Femur (tissue), 1 donor: Measurements from ENCODE around the gene ROCK2.
A peak's percentile ranks its signal among the peaks of the same experiment; 100 is the strongest.

ENCODE experiments used
- DNase-seq: peaks from one replicate; pipeline ENCODE4 v3.0.0-alpha.2; 2017

ROCK2 gene

GRCh38 chr2:11366326-11366741 lies 21.9 kb upstream of the ROCK2 start:
- DNase-seq: no peak

- DNase-seq: no peak
These were observed 20.9 kb upstream of the ROCK2 start for GRCh38 chr2:11365096-11365879.

DNA sequence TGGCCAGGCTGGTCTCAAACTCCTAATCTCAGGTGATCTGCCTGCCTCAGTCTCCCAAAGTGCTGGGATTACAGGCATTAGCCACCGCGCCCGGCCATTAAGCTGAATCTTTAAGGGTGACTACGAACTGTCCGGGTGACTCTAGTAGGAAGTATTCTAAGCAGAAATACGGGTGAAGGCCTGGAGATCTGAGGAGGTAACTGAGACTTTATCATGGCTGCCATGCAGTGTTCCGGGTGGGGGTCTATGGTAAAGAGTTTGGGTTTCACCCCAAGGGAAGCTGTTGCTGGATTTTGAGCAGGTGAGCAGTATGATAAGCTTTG lies 20.1 kb upstream of the ROCK2 start:
- no peak for DNase-seq

DNA sequence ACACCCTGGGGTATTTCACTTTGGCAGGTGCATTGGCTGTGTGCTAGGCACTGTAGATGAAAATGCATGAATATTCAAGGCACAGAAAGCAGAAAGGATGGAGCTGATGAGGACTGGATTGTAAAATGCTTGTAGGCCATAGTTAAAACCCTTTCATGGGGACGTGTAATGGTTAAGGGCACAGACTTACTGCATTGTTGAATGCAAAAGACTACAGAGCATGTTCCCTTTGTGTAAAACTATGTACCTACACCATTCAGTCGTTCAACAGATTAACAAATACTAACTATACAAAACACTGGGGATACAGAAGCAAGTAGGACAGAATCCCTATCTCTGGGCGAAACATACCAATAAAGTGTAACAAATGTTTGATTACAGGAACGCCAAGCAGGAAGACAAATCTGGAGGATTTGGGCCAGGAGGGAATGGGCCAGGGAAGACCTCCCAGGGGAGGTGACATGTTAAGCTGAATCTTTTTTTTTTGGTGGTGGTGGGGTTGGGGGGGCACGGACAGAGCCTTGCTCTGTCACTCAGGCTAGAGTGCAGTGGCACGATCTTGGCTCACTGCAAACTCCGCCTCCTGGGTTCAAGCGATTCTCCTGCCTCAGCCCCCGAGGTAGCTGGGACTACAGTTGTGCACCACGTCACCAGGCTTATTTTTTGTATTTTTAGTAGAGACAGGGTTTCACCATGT lies 19.6 kb upstream of the ROCK2 start:
- DNase-seq: no peak

DNA sequence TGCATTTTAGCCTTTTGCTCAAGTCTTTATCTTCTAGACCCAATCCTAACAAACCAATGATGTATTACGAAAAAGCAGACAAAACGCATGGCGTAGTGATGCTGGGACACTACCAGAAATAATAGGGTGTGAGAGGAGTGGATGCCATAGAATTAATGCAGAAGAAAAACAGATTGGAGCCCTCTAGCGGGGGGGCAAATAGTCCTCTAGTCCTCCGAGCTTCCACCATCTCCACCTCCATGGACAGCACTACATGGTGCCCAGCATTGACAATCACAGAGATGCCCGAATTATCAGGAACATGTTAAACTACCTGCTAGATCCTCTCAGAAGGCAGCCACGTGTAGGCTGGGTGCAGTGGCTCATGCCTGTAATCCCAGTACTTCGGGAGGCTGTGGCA lies 15.4 kb upstream of the ROCK2 start:
- DNase-seq: no peak

- peak; percentile 51 for DNase-seq
These were observed 13.1 kb upstream of the ROCK2 start for GRCh38 chr2:11357428-11357972.

DNA sequence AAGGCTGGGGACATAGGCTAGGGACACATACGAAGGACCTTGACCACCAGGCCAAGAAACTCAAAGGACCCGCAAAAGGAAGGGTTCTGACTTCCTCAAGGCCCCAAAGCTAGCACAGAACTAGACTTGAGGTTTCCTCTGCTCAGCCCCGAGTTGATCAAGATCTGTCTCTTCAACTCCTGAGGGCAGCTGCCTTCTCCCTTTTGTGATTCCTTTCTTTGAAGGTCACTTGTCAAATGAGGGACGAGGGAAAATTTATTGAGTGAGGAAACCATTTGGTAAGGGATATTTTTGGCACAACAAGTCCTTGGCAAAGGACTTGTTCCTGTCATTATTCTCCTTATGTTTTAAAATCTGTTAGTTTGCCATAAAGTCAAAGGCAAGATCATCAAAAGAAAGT lies 12.3 kb upstream of the ROCK2 start:
- no peak for DNase-seq

- DNase-seq: no peak
These were observed 11.0 kb upstream of the ROCK2 start for GRCh38 chr2:11355194-11356053.

- DNase-seq: no peak
These were observed 10.1 kb upstream of the ROCK2 start for GRCh38 chr2:11354363-11355154.

DNA sequence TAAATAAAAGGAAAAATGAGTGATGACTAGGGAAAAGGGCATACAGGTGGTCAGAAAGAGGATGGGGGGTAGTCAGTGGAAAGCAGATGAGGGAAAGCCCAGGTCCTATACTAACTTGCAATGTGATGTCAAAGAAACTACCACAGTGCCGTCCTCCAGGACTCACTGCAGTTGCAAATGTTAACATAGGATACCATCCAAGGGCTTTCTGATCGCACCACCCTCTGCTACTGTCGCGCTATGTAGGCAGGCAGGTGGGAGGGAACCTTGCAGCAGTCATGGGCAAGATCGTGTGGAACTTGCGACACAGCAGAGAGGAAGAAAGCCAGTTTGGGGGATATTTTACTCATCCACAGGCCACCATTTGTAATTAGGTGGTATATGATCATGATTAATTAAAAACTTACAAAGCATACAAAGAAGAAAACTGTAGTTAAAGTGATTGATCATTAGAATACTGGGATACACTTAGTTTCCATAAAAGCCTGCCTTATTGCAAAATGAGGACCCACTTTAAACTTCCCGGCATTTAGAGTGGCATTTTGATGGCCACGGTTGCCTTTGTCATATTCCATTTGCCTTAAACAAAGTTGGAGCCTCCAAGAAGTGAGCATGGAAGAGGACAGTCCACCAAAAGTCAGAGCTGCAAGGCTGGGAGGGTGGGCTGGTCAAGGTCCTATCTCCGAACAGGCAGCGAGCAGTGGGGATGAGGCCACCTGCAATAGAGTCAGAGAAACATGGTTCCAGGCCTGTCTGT lies 8.5 kb upstream of the ROCK2 start:
- DNase-seq: no peak

DNA sequence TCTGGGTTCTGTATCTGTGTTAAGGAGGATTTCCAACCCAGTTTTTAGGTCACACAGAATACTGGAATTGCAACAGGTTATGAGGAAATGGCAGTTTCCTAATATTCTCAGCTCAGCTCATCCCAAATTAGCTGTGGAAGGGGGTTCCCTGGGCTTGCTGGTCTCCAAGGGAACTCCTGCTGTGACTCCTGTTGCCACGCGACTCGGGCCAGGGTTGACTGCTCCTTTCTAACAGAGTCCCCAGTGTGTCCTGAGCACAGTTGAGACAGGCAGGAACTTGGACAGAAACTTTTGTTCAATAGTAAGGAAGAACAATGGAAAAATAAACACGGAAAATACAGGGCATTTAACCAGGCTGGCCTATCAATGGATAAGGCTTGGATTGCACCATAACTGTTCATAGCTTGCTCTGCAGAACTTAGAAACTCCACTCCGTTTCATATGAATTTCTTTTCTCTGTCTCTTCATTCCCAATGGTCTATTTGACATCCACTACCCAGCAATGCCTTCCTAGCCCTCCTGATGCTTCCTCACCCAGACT lies 3.8 kb upstream of the ROCK2 start:
- peak; percentile 27 for DNase-seq

DNA sequence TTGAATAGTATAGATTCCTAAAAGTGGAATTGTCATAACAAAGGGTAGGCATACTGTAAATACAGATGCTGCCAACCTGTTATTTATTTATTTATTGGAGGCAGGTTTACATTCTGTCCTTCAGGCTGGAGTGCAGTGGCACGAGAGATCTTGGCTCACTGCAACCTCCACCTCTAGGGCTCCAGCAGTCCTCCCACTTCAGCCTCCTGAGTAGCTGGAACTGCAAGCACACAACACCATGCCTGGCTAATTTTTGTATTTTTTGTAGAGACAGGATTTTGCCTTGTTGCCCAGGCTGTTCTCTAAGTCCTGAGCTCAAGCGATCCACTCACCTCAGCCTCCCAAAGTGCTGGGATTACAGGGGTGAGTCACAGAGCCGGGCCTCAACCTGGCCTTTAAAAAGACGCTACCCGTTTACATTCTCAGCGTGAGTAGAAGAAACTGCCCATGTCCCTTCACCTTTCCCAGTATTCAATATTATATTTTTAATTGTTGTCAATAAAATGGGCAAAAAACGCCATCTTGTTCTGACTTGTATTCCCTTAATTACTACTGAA lies 3.0 kb upstream of the ROCK2 start:
- DNase-seq: no peak

- no peak for DNase-seq
These were observed 1.6 kb upstream of the ROCK2 start for GRCh38 chr2:11346023-11346482.

GRCh38 chr2:11344956-11345677 lies 681 bp upstream of the ROCK2 start:
- DNase-seq: peak; percentile 77

- peak; percentile 70 for DNase-seq
These were observed 640 bp downstream of the ROCK2 start for GRCh38 chr2:11343650-11344341.

- DNase-seq: no peak
These were observed 1.1 kb downstream of the ROCK2 start for GRCh38 chr2:11343368-11343649.

- DNase-seq: peak; percentile 58
These were observed 1.7 kb downstream of the ROCK2 start for GRCh38 chr2:11342551-11343367.

- no peak for DNase-seq
These were observed 3.7 kb downstream of the ROCK2 start for GRCh38 chr2:11340717-11341116.

- no peak for DNase-seq
These were observed 4.8 kb downstream of the ROCK2 start for GRCh38 chr2:11339508-11340083.
